HG02852 (cell line): ENCODE results near the gene UBL4A.

Source experiments
- ATAC-seq: cut with Tn5 transposase; IDR thresholded peaks from one replicate; pipeline ENCODE4 v1.9.1; 2021; ENCODE audit warnings: mild to moderate bottlenecking, moderate library complexity; ENCODE audit not compliant: unreplicated experiment

UBL4A gene

DNA sequence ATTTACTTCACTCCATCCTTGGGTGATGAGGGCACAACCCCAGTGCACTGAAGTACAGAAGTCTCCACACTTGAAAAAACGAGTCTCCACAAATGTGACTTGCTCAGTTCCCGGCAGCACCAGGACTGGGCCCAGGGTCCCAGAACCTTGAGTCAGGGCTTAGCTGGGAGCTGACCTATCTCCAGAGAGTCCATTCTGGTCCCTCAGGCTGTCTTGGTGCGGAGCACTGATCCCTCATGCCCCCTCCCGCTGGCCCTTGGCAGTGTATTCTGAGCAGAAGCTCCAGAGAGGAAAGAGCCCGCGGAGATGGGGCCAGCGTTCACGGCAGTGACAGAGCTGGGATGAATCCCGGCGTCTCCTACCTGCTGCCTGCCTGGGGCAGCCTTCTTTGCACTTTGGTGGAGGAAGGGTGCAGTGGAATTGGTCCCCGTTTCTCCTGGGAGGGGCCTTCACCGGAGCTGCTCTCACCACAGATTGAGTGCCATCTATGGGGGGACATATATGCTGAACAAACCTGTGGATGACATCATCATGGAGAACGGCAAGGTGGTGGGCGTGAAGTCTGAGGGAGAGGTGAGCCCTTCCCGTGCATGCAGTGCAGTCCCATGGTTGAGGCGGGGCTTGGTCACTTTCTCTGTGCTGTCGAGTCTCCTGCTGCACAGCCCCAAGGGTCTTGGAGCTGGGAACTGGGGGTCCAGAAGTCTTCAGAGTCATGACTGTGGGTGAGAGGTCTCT, 45.6 kb downstream of the UBL4A start:
- ATAC-seq: no peak

- no peak for ATAC-seq
These were observed 46.6 kb downstream of the UBL4A start for GRCh38 chrX:154439841-154440240.

- ATAC-seq: no peak
These were observed 48.2 kb downstream of the UBL4A start for GRCh38 chrX:154437971-154438893.

GRCh38 chrX:154436983-154437752, 49.2 kb downstream of the UBL4A start, which contains the start of gene GDI1:
Gene GDI1 (plus strand): TSS chrX:154437154. CDS start chrX:154437255, 101 bp downstream.
- ATAC-seq: no peak

DNA sequence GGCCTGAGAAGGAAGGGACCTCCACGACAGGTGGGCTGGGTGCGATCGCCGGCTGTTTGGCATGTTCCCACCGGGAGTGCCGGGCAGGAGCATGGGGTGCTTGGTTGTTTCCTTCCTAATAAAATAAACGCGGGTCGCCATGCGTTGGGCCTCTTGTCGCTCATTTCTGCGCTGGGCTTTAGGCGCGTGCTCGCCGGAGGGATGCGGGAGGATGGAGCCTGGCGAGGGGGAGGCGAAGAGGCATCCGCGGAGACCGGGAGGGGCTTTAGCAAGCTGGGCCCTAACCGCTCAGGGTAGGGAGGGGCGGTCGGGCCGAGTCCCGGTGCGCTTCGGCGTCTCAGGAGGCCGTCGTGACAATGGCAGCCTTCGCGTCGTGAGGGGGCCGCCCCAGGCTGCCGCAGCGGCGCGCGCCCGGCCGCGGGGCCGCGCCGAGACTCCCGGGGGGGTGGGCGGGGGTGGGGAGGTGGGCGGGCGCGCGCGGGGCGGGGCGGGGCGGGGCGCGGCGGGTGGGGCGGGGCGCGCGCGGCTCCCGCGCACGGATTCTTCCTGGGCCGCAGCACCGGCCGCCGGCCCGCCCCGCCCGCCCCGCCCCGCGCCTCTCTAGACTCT, 49.9 kb downstream of the UBL4A start:
- no peak for ATAC-seq

GRCh38 chrX:154435171-154435733, 51.2 kb downstream of the UBL4A start:
- no peak for ATAC-seq

DNA sequence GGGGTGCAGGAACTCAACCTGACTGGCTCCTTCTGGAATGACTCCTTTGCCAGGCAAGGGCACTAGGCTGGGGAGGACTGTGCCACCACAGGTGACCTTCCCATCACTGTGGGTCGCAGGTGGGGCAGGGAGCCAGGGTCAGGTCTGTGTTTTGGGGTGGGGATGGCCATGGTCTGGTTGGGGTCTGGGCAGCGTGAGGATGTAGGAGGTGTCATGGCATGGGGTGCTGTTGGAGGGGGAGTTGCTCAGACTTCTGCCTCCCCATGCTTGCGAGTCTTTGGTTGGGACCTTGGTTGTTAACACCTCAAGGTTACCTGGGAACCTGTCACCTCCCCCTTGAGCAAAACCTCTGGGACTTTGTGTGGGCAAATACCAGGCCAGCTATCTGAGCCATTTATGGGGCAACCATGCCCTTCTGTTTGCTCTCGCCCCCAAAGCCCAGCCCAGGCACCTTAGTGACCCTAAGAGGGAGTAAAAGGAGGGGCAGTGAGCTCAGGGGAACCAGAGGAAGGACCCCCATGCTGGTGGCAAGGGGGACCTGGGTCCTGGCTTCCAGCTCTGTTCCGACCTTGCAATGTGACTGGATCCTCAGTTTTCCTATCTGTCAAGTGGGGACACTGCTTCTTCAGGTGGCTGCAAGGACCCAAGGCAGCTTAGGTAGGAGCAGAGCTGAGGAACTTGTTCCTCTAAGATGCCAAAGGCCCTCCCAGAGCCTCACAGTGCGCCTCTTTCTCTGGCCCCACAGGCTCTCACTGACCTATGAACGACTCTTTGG, 51.8 kb downstream of the UBL4A start:
- ATAC-seq: no peak
